GM23248 (cell line): ENCODE data around the gene GJC2. TPM values are rescaled to one million over a fixed set of nuclear protein-coding genes. Genes with fewer than 3 reads are reported as not detected.

Experiments
- DNase-seq: peaks from one replicate; pipeline ENCODE4 v3.0.0-alpha.2; 2015
- H2AFZ ChIP-seq: fragments of 200-600 bp; sonication (generic); 2 replicates; pipeline ENCODE4 v1.6.1; 2016; ENCODE audit warnings: antibody characterized with exemption
- H3F3A ChIP-seq: fragments of 200-600 bp; sonication (generic); 2 replicates; pipeline ENCODE4 v1.6.1; 2016; ENCODE audit warnings: mild to moderate bottlenecking, antibody characterized with exemption, mixed run types; ENCODE audit not compliant: insufficient read depth
- H3K27ac ChIP-seq: fragments of 200-600 bp; sonication (generic); 2 replicates; pipeline ENCODE4 v1.5.1; 2016; ENCODE audit warnings: mild to moderate bottlenecking
- H3K27me3 ChIP-seq: fragments of 200-600 bp; sonication (generic); replicated peaks from 2 replicates; pipeline ENCODE4 v1.6.1; 2016; ENCODE audit warnings: mild to moderate bottlenecking; ENCODE audit not compliant: insufficient read depth
- H3K36me3 ChIP-seq: fragments of 200-600 bp; sonication (generic); 2 replicates; pipeline ENCODE4 v1.6.1; 2016; ENCODE audit warnings: low read depth, mild to moderate bottlenecking
- H3K4me1 ChIP-seq: fragments of 200-600 bp; sonication (generic); 2 replicates; pipeline ENCODE4 v1.6.1; 2016; ENCODE audit warnings: mild to moderate bottlenecking; ENCODE audit not compliant: insufficient read depth
- H3K4me2 ChIP-seq: fragments of 200-600 bp; sonication (generic); one replicate; pipeline ENCODE4 v1.6.1; 2016; ENCODE audit warnings: mild to moderate bottlenecking; ENCODE audit not compliant: unreplicated experiment
- H3K4me3 ChIP-seq: fragments of 200-600 bp; sonication (generic); 2 replicates; pipeline ENCODE4 v1.5.1; 2016; ENCODE audit warnings: mild to moderate bottlenecking
- H3K79me2 ChIP-seq: fragments of 200-600 bp; sonication (generic); 2 replicates; pipeline ENCODE4 v1.6.1; 2016; ENCODE audit warnings: mild to moderate bottlenecking; ENCODE audit not compliant: insufficient read depth
- H3K9ac ChIP-seq: fragments of 200-600 bp; sonication (generic); 2 replicates; pipeline ENCODE4 v1.6.1; 2016; ENCODE audit warnings: mild to moderate bottlenecking
- H3K9me2 ChIP-seq: fragments of 200-600 bp; sonication (generic); 2 replicates; pipeline ENCODE4 v1.6.1; 2016; ENCODE audit warnings: mixed run types, mild to moderate bottlenecking, moderate library complexity; ENCODE audit not compliant: insufficient read depth
- H3K9me3 ChIP-seq: fragments of 200-600 bp; sonication (generic); one replicate; pipeline ENCODE4 v1.6.1; 2017; ENCODE audit warnings: low read depth
- H4K20me1 ChIP-seq: fragments of 200-600 bp; sonication (generic); 2 replicates; pipeline ENCODE4 v1.6.0; 2016; ENCODE audit not compliant: insufficient read depth
- EZH2 ChIP-seq: fragments of 200-600 bp; sonication (generic); IDR thresholded peaks from 2 replicates; pipeline ENCODE4 v1.6.1; 2018; ENCODE audit warnings: antibody characterized with exemption, mild to moderate bottlenecking; ENCODE audit not compliant: insufficient read depth, poor library complexity, severe bottlenecking
- EZH2phosphoT487 ChIP-seq: fragments of 200-600 bp; sonication (generic); IDR thresholded peaks from 2 replicates; pipeline ENCODE4 v1.6.1; 2018; ENCODE audit warnings: antibody characterized with exemption, moderate library complexity, mild to moderate bottlenecking, low read depth; ENCODE audit not compliant: insufficient read depth
- WGBS, 2 experiments: methylation state at CpG; one replicate each; pipeline ENCODE4 v1.1.6; 2015 to 2017; ENCODE audit warnings: low lambda C conversion rate in 2 of 2, low coverage in 1 of 2; ENCODE audit errors: missing lambda C conversion rate in 2 of 2; 5-methylcytosine and 5-hydroxymethylcytosine counted together
- in situ Hi-C: fragments of 300-500 bp; cut with MboI; formaldehyde crosslinking; loops from 2 replicates; pipeline ENCODE4 v1.15.0; 2020
- polyA plus RNA-seq: library from polyadenylated mRNA; unstranded; fragments of >200 nt; fragmentation: Nextera tagmentation; extraction: Ambion mirVana; gene quantifications from 2 replicates; pipeline ENCODE4 v1.2.1, GENCODE V29; 2016
- total RNA-seq: library from RNA; depleted of rRNA; stranded (reverse); fragments of >200 nt; shearing (Covaris generic); gene quantifications from 2 replicates; pipeline ENCODE4 v1.2.3, GENCODE V29; 2014

The GJC2 gene
- total and polyA plus RNA-seq, 2 experiments from 2014 or later: 0.08 to 0.54 TPM

DNA sequence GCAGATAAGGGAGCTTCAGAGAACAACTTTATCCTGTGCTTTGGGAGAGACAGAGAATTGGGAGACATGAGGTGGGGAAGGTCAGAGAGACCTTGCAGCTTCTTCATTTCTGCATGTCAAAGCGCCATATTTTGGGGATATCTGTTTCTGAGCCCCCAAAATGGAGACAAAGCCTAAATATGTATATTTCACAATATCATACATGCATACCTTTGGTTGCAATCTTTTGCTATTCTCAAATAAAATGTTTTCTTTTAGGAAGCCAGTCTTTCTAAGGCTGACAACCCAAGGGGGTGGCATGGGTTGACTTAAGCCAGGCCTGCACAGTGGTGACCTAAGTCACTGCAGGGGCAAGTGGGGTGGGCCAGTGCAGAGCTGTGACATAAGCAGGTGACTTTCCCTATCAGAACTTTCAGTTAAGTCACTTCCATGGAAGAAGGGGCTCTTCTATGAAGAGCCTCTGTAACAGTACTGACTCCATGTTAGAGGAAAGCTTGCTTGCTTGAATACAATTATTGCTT lies 26.7 kb upstream of the GJC2 start:
- TF ChIP-seq EZH2 (no peak), EZH2phosphoT487 (no peak)
- Histone ChIP-seq H2AFZ (no peak overlapping the region), H3K4me2 (no peak overlapping the region)

GRCh38 chr1:228123505-228123904 lies 26.2 kb upstream of the GJC2 start:
- H3K4me3 ChIP-seq: no peak overlapping the region
- no peak overlapping the region for H3K27ac ChIP-seq
- 11 to 21% methylated on average over 2 of the region's 2 CpGs for WGBS, 2 experiments
- no peaks in the 10 kb centered on the region; the same call in 1 of the 2 replicates for H3K4me1 ChIP-seq
- 0 out of 2 replicates have a peak, but pooled peaks cover 6% of the 10 kb centered on the region for H3F3A ChIP-seq
- in situ Hi-C loops: no loop called here
- H3K9me3 ChIP-seq: no peaks in the 10 kb centered on the region
- TF ChIP-seq EZH2 (no peak), EZH2phosphoT487 (no peak)
- no peaks in the 10 kb centered on the region for H3K79me2 ChIP-seq
- DNase-seq: no peak
- no peak overlapping the region for H3K9ac ChIP-seq
- no peak overlapping the region for H3K4me2 ChIP-seq
- no peaks in the 10 kb centered on the region for H3K9me2 ChIP-seq
- no peaks in the 10 kb centered on the region for H4K20me1 ChIP-seq
- no peak overlapping the region for H2AFZ ChIP-seq
- H3K36me3 ChIP-seq: no peaks in the 10 kb centered on the region
- H3K27me3 ChIP-seq: no peaks in the 10 kb centered on the region; the same call in 1 of the 2 replicates

More for the DNA sequence above, 26.7 kb upstream of the GJC2 start:
- Histone ChIP-seq H3K27ac (no peak overlapping the region), H3K9me3 (no peaks in the 10 kb centered on the region), H3K36me3 (no peaks in the 10 kb centered on the region), H3F3A (0 out of 2 replicates have a peak, but pooled peaks cover 6% of the 10 kb centered on the region), H3K79me2 (no peaks in the 10 kb centered on the region), H3K4me1 (no peaks in the 10 kb centered on the region; the same call in 1 of the 2 replicates), H3K9ac (no peak overlapping the region), H3K4me3 (no peak overlapping the region), H4K20me1 (no peaks in the 10 kb centered on the region), H3K9me2 (no peaks in the 10 kb centered on the region), H3K27me3 (no peaks in the 10 kb centered on the region; the same call in 1 of the 2 replicates)
- whole genome bisulfite sequencing, 2 experiments: 0 to 3% methylated on average over 1 of the region's 1 CpG
- in situ Hi-C loops: no loop called here
- no peak for DNase-seq

DNA sequence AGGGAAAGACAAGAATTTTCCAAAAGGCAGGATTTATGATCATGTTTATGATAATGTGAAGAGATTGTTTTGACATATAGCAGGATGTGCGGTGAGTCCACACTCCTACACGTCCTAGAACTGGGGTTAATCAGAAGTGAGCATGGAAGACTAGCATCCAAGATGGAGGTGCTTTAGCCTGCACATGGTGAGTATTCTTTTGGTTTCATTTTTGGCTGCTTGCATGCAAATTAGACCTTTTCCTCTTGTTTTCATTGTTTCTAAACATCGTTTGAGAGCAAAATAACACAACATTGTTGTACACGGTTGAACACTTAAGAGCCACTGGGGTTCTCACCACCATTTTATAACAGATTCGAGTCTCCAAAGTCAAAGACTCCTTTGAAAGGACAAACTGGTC lies 24.5 kb upstream of the GJC2 start:
- 64% methylated on average over 5 of the region's 5 CpGs for WGBS, 2 experiments

GRCh38 chr1:228131766-228132165 lies 18.0 kb upstream of the GJC2 start:
- Histone ChIP-seq H3K27ac (no peak overlapping the region), H3K27me3 (peaks cover 39% of the 10 kb centered on the region), H3K9ac (no peak overlapping the region), H3K4me2 (no peak overlapping the region), H4K20me1 (no peaks in the 10 kb centered on the region), H3K9me2 (no peaks in the 10 kb centered on the region), H3K79me2 (no peaks in the 10 kb centered on the region), H2AFZ (no peak overlapping the region), H3F3A (no peaks in the 10 kb centered on the region), H3K36me3 (no peaks in the 10 kb centered on the region), H3K4me1 (no peaks in the 10 kb centered on the region), H3K4me3 (no peak overlapping the region), H3K9me3 (no peaks in the 10 kb centered on the region)
- 51 to 67% methylated on average over 2 of the region's 2 CpGs for WGBS, 2 experiments
- no peak for DNase-seq
- in situ Hi-C loops: no loop called here
- TF ChIP-seq EZH2phosphoT487 (no peak), EZH2 (no peak)

More for the DNA sequence above, 24.5 kb upstream of the GJC2 start:
- Histone ChIP-seq H3K27ac (no peak overlapping the region), H4K20me1 (no peaks in the 10 kb centered on the region), H3K9me3 (no peaks in the 10 kb centered on the region), H2AFZ (no peak overlapping the region), H3K79me2 (no peaks in the 10 kb centered on the region), H3F3A (0 out of 2 replicates have a peak, but pooled peaks cover 2% of the 10 kb centered on the region), H3K9me2 (no peaks in the 10 kb centered on the region), H3K4me2 (no peak overlapping the region), H3K27me3 (no peaks in the 10 kb centered on the region; the same call in 1 of the 2 replicates), H3K4me3 (no peak overlapping the region), H3K9ac (no peak overlapping the region), H3K4me1 (no peaks in the 10 kb centered on the region; the same call in 1 of the 2 replicates), H3K36me3 (no peaks in the 10 kb centered on the region)
- in situ Hi-C loops: no loop called here
- no peak for DNase-seq
- TF ChIP-seq EZH2 (no peak), EZH2phosphoT487 (no peak)
